H9 (cell line): ENCODE measurements around the gene ADAMTS6. TPM values are rescaled to one million over a fixed set of nuclear protein-coding genes. Genes with fewer than 3 reads are reported as not detected.

Experiments used
- DNase-seq: peaks from one replicate; pipeline ENCODE4 v3.0.0-alpha.2; 2017
- H2AFZ ChIP-seq: one replicate; pipeline ENCODE4 v1.6.1; 2013; ENCODE audit warnings: mild to moderate bottlenecking, low read length, control low read depth, moderate library complexity
- H2AK5ac ChIP-seq: 2 replicates; pipeline ENCODE4 v1.6.1; 2013; ENCODE audit warnings: low read length, control low read depth, mixed read lengths; ENCODE audit not compliant: insufficient read length
- H2BK120ac ChIP-seq: one replicate; pipeline ENCODE4 v1.6.1; 2013; ENCODE audit warnings: low read depth, mild to moderate bottlenecking, low read length, control low read depth, inconsistent platforms; ENCODE audit not compliant: poor library complexity, severe bottlenecking
- H2BK12ac ChIP-seq: 2 replicates; pipeline ENCODE4 v1.6.1; 2013; ENCODE audit warnings: low read length, control low read depth, mixed read lengths, low read depth; ENCODE audit not compliant: insufficient read length
- H2BK15ac ChIP-seq: 2 replicates; pipeline ENCODE4 v1.6.1; 2013; ENCODE audit warnings: low read depth, low read length, control low read depth
- H2BK20ac ChIP-seq: one replicate; pipeline ENCODE4 v1.6.1; 2013; ENCODE audit warnings: low read depth, mild to moderate bottlenecking, low read length, control low read depth, inconsistent platforms; ENCODE audit not compliant: poor library complexity, severe bottlenecking
- H2BK5ac ChIP-seq: 2 replicates; pipeline ENCODE4 v1.6.1; 2013; ENCODE audit warnings: low read length, control low read depth, mixed read lengths; ENCODE audit not compliant: insufficient read length
- H3K14ac ChIP-seq: 2 replicates; pipeline ENCODE4 v1.6.1; 2013; ENCODE audit warnings: low read length, control low read depth; ENCODE audit not compliant: insufficient read depth
- H3K18ac ChIP-seq: 2 replicates; pipeline ENCODE4 v1.6.1; 2013; ENCODE audit warnings: low read depth, mild to moderate bottlenecking, mixed read lengths, low read length, control low read depth; ENCODE audit not compliant: insufficient read length
- H3K23ac ChIP-seq: 2 replicates; pipeline ENCODE4 v1.6.1; 2013; ENCODE audit warnings: low read length, control low read depth, mixed read lengths, low read depth; ENCODE audit not compliant: insufficient read length
- H3K23me2 ChIP-seq: 2 replicates; pipeline ENCODE4 v1.6.1; 2013; ENCODE audit warnings: low read depth, mild to moderate bottlenecking, mixed read lengths, low read length, control low read depth; ENCODE audit not compliant: insufficient read length, poor library complexity, severe bottlenecking
- H3K27ac ChIP-seq: 2 replicates; pipeline ENCODE4 v1.5.1; 2013; ENCODE audit warnings: low read length, control low read depth, mixed read lengths, low read depth; ENCODE audit not compliant: insufficient read length
- H3K27me3 ChIP-seq: 2 replicates; pipeline ENCODE4 v1.6.1; 2013; ENCODE audit warnings: low read length, control low read depth, inconsistent platforms; ENCODE audit not compliant: insufficient read depth
- H3K4ac ChIP-seq: 2 replicates; pipeline ENCODE4 v1.6.1; 2013; ENCODE audit warnings: low read depth, mild to moderate bottlenecking, control low read depth, inconsistent platforms, low read length, moderate library complexity
- H3K4me1 ChIP-seq: 2 replicates; pipeline ENCODE4 v1.6.1; 2013; ENCODE audit warnings: low read length, control low read depth, inconsistent platforms; ENCODE audit not compliant: insufficient read depth
- H3K4me2 ChIP-seq: 2 replicates; pipeline ENCODE4 v1.6.1; 2013; ENCODE audit warnings: low read length, control low read depth, mixed read lengths; ENCODE audit not compliant: insufficient read length, insufficient read depth
- H3K56ac ChIP-seq: 2 replicates; pipeline ENCODE4 v1.6.1; 2013; ENCODE audit warnings: low read depth, mild to moderate bottlenecking, mixed read lengths, low read length, control low read depth; ENCODE audit not compliant: insufficient read length
- H3K79me1 ChIP-seq: 2 replicates; pipeline ENCODE4 v1.6.1; 2013; ENCODE audit warnings: low read depth, mild to moderate bottlenecking, moderate library complexity, low read length, control low read depth, inconsistent platforms; ENCODE audit not compliant: insufficient read depth, poor library complexity, severe bottlenecking
- H3K79me2 ChIP-seq: 2 replicates; pipeline ENCODE4 v1.6.1; 2013; ENCODE audit warnings: low read length, control low read depth, inconsistent platforms; ENCODE audit not compliant: insufficient read depth
- H3K9ac ChIP-seq: 2 replicates; pipeline ENCODE4 v1.6.1; 2013; ENCODE audit warnings: low read length, control low read depth, mixed read lengths; ENCODE audit not compliant: insufficient read length; ENCODE audit errors: extremely low read depth
- H3K9me3 ChIP-seq: one replicate; pipeline ENCODE4 v1.6.1; 2013; ENCODE audit warnings: low read depth, low read length, inconsistent platforms; ENCODE audit not compliant: control insufficient read depth
- H3T11ph ChIP-seq: one replicate; pipeline ENCODE4 v1.6.1; 2013; ENCODE audit warnings: mild to moderate bottlenecking, low read length, control low read depth, inconsistent platforms
- H4K20me1 ChIP-seq: one replicate; pipeline ENCODE4 v1.6.1; 2013; ENCODE audit not compliant: control insufficient read depth, insufficient read length, insufficient read depth
- H4K5ac ChIP-seq: 2 replicates; pipeline ENCODE4 v1.6.1; 2013; ENCODE audit warnings: low read depth, mild to moderate bottlenecking, mixed read lengths, low read length, control low read depth; ENCODE audit not compliant: insufficient read length
- H4K8ac ChIP-seq: replicated peaks from 2 replicates; pipeline ENCODE4 v1.6.1; 2013; ENCODE audit warnings: low read length, control low read depth, mixed read lengths, low read depth; ENCODE audit not compliant: insufficient read length
- H4K91ac ChIP-seq: 2 replicates; pipeline ENCODE4 v1.6.1; 2013; ENCODE audit warnings: low read depth, mild to moderate bottlenecking, moderate library complexity, mixed read lengths, low read length, control low read depth; ENCODE audit not compliant: insufficient read length
- H3K27ac Mint-ChIP-seq, 3 experiments: 2 replicates in 2 of 3; 3 replicates in 1 of 3; pipeline ENCODE4 v1.8.0; 2020 to 2021; ENCODE audit warnings: mixed read lengths in 3 of 3, mild to moderate bottlenecking in 1 of 3, moderate library complexity in 1 of 3
- H3K27me3 Mint-ChIP-seq: 2 replicates; pipeline ENCODE4 v1.8.0; 2021; ENCODE audit warnings: low read depth, mild to moderate bottlenecking, moderate library complexity, mixed read lengths
- H3K36me3 Mint-ChIP-seq, 3 experiments: 2 replicates in 2 of 3; 3 replicates in 1 of 3; pipeline ENCODE4 v1.8.0; 2020 to 2021; ENCODE audit warnings: low read depth in 3 of 3, mixed read lengths in 3 of 3; ENCODE audit not compliant: insufficient read depth in 1 of 3
- H3K4me1 Mint-ChIP-seq, 2 experiments: 2 replicates each; pipeline ENCODE4 v1.8.0; 2020; ENCODE audit warnings: mixed read lengths in 2 of 2
- H3K4me3 Mint-ChIP-seq, 2 experiments: 2 replicates in 1 of 2; 3 replicates in 1 of 2; pipeline ENCODE4 v1.8.0; 2020 to 2021; ENCODE audit warnings: mild to moderate bottlenecking in 2 of 2, mixed read lengths in 2 of 2, moderate library complexity in 1 of 2
- H3K9me3 Mint-ChIP-seq, 2 experiments: 2 replicates in 1 of 2; 3 replicates in 1 of 2; pipeline ENCODE4 v1.8.0; 2020; ENCODE audit warnings: mild to moderate bottlenecking in 2 of 2, mixed read lengths in 2 of 2, moderate library complexity in 1 of 2
- WGBS: extraction: QIAGEN DNeasy Blood & Tissue Kit; methylation state at CpG from one replicate; pipeline ENCODE4 v1.1.7; 2013; ENCODE audit warnings: missing lambda C conversion rate, low lambda C conversion rate, mixed read lengths; ENCODE audit not compliant: insufficient read length; ENCODE audit errors: extremely low coverage; 5-methylcytosine and 5-hydroxymethylcytosine counted together
- total RNA-seq: library from RNA; stranded (reverse); gene quantifications from 2 replicates; pipeline ENCODE4 v1.2.1, GENCODE V29; 2021
- TF ChIP-seq, protein P1 (sequence below): fragments of 200-600 bp; sonication (generic); conservative IDR thresholded peaks from 3 replicates; pipeline ENCODE4 v1.8.0; 2021; ENCODE audit warnings: antibody characterized with exemption, mild to moderate bottlenecking

The ADAMTS6 gene
- total RNA-seq, 1 experiment from 2014 or later = 0.33 TPM

DNA sequence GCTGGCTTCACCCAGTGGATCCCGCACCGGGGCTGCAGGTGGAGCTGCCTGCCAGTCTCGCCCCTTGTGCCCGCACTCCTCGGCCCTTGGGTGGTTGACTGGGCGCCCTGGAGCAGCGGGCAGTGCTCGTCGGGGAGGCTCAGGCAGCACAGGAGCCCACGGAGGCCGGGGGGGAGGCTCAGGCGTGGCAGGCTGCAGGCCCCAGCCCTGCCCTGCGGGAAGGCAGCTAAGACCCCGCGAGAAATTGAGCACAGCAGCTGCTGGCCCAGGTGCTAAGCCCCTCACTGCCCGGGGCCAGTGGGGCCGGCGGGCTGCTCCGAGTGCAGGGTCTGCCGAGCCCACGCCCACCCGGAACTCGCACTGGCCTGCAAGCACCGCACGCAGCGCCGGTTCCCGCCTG lies 3.7 kb upstream of the ADAMTS6 start:
- Mint-ChIP-seq H3K4me3 (no peak overlapping the region), H3K27ac (no peak overlapping the region), H3K4me1 (peaks cover 20% of the 10 kb centered on the region in 2 experiments), H3K9me3 (no peaks in the 10 kb centered on the region; a peak in 2 of 5 replicates), H3K27me3 (no peaks in the 10 kb centered on the region), H3K36me3 (no peaks in the 10 kb centered on the region; a peak in 1 of 7 replicates)
- Histone ChIP-seq H3K79me1 (no peaks in the 10 kb centered on the region), H3T11ph (no peak overlapping the region), H3K4me1 (no peaks in the 10 kb centered on the region; the same call in 1 of the 2 replicates), H3K9me3 (no peaks in the 10 kb centered on the region), H4K91ac (no peak overlapping the region), H2BK12ac (no peak overlapping the region), H4K20me1 (no peaks in the 10 kb centered on the region), H3K27me3 (no peaks in the 10 kb centered on the region; the same call in 1 of the 2 replicates), H3K9ac (no peak overlapping the region), H3K14ac (no peak overlapping the region), H3K56ac (no peak overlapping the region), H3K23me2 (peaks cover 15% of the 10 kb centered on the region), H2BK20ac (no peak overlapping the region), H3K4me2 (no peak overlapping the region), H2BK5ac (no peak overlapping the region), H3K23ac (no peak overlapping the region), H3K79me2 (no peaks in the 10 kb centered on the region), H2BK120ac (no peak overlapping the region), H2AK5ac (no peak overlapping the region), H4K8ac (no peak overlapping the region), H3K18ac (no peak overlapping the region), H3K4ac (no peak overlapping the region), H2BK15ac (no peak overlapping the region), H4K5ac (no peak overlapping the region), H3K27ac (no peak overlapping the region), H2AFZ (no peak overlapping the region)
- WGBS = no CpG with 5 or more reads among the region's 28 CpGs
- TF ChIP-seq, protein P1, sequence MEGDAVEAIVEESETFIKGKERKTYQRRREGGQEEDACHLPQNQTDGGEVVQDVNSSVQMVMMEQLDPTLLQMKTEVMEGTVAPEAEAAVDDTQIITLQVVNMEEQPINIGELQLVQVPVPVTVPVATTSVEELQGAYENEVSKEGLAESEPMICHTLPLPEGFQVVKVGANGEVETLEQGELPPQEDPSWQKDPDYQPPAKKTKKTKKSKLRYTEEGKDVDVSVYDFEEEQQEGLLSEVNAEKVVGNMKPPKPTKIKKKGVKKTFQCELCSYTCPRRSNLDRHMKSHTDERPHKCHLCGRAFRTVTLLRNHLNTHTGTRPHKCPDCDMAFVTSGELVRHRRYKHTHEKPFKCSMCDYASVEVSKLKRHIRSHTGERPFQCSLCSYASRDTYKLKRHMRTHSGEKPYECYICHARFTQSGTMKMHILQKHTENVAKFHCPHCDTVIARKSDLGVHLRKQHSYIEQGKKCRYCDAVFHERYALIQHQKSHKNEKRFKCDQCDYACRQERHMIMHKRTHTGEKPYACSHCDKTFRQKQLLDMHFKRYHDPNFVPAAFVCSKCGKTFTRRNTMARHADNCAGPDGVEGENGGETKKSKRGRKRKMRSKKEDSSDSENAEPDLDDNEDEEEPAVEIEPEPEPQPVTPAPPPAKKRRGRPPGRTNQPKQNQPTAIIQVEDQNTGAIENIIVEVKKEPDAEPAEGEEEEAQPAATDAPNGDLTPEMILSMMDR = no peak
- no peak for DNase-seq
